Tibial nerve (tissue), 4 donors: ENCODE results near the gene YPEL4. TPM values are rescaled to one million over a fixed set of nuclear protein-coding genes. Genes with fewer than 3 reads are reported as not detected.
A peak's percentile ranks its signal among the peaks of the same experiment; 100 is the strongest.

Experiments used
- DNase-seq, 2 donors: peaks; one replicate each; pipeline ENCODE4 v3.0.0-alpha.2; 2019; ENCODE audit warnings: low spot score in 2 of 2
- H3K27ac ChIP-seq, 4 donors: fragments of 200-600 bp; sonication (generic) in 3 of 4; one replicate each; pipeline ENCODE4 v1.5.1; 2017 to 2019; ENCODE audit warnings: mild to moderate bottlenecking in 1 of 4
- H3K27me3 ChIP-seq, 2 donors: fragments of 200-600 bp; sonication (generic) in 1 of 2; one replicate each; pipeline versions ENCODE4 v1.5.1 to v1.6.0; 2017 to 2019
- H3K36me3 ChIP-seq, 3 donors: fragments of 200-600 bp; sonication (generic); one replicate each; pipeline ENCODE4 v1.5.1; 2018 to 2019
- H3K4me1 ChIP-seq, 4 donors: fragments of 200-600 bp; sonication (generic) in 3 of 4; one replicate each; pipeline ENCODE4 v1.5.1; 2017 to 2019
- H3K4me3 ChIP-seq, 4 donors: fragments of 200-600 bp; sonication (generic) in 3 of 4; one replicate each; pipeline ENCODE4 v1.5.1; 2017 to 2019; ENCODE audit warnings: mild to moderate bottlenecking in 1 of 4, moderate library complexity in 1 of 4
- H3K9me3 ChIP-seq, 4 donors: fragments of 200-600 bp; sonication (generic) in 3 of 4; one replicate each; pipeline ENCODE4 v1.5.1; 2017 to 2019
- EP300 ChIP-seq, 2 donors: sonication (generic); formaldehyde crosslinking; IDR thresholded peaks; one replicate each; pipeline ENCODE4 v1.6.1; 2017; ENCODE audit warnings: antibody characterized with exemption in 2 of 2, mild to moderate bottlenecking in 1 of 2
- POLR2A ChIP-seq, 2 donors: fragments of 450-650 bp; IDR thresholded peaks; one replicate each; pipeline ENCODE4 v1.6.1; 2017; ENCODE audit warnings: antibody characterized with exemption in 2 of 2, mild to moderate bottlenecking in 2 of 2, moderate library complexity in 2 of 2
- WGBS, 2 donors: methylation state at CpG; one replicate each; pipeline ENCODE4 v1.1.5; 2018; 5-methylcytosine and 5-hydroxymethylcytosine counted together
- total RNA-seq, 4 donors: library from RNA; depleted of rRNA; stranded (reverse); fragments of >200 nt; gene quantifications; one replicate each; pipeline ENCODE4 v1.1.0, GENCODE V29; 2016
- TF ChIP-seq, protein P1 (sequence below), 5 experiments: fragments of 200-600 bp in 3 of 5; fragments of 450-650 bp in 2 of 5; sonication (generic) in 3 of 5; IDR thresholded peaks; one replicate each; pipeline ENCODE4 v1.5.1; 2016 to 2019; ENCODE audit warnings: antibody characterized with exemption in 5 of 5, mild to moderate bottlenecking in 3 of 5, moderate library complexity in 2 of 5

The YPEL4 gene
- total RNA-seq, 4 donors from 2014 or later = 0.30 to 1.7 (median 0.41) TPM

DNA sequence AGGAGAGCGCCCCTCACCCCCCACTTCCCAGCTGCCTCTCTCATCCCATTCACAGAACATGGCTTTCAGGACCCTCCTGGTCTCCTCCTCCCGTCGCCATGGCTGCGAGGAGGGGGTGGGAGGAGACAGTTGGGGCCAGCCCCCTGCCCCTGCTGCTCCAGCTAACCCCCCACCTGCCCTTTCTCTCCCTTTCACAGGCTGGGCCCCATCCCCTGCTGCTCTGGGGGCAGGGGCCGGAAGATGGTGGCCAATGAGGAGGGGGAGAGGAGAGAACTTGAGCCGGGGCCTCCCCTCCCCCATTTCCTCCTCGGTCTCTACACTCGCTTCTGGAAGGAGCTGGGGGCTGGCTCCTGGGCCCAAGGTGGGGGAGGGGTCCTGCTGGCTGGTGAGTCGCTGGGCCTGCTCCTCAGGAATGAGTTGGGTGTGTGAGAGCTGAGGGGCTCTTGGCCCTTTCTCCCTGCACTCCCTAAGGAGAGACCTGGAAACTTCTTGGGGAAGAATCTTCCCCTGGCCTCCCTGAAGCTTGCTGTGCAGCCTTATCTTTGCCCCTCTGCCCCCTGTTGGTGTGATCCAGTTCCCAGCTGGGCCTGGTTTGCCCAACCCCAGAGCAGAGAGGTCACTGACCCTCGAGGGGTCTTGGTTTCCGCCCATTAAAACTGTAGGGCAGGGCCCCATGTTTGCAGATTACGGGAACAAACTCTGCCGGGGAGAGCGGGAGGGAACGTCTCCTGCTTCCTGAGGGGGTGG lies 10.2 kb downstream of the YPEL4 start:
- Histone ChIP-seq H3K9me3 (no peaks in the 10 kb centered on the region), H3K27ac (peak overlapping the region; percentile 40 to 95 (median 78)), H3K27me3 (no peaks in the 10 kb centered on the region), H3K36me3 (no peaks in the 10 kb centered on the region), H3K4me3 (peak overlapping the region; percentile 69 to 90 (median 78)), H3K4me1 (peaks cover 0 to 41% (median 18%) of the 10 kb centered on the region in 4 donors)
- 6% methylated on average over 15 of the region's 15 CpGs for WGBS, 2 donors
- DNase-seq = no peak
- TF ChIP-seq, protein P1, sequence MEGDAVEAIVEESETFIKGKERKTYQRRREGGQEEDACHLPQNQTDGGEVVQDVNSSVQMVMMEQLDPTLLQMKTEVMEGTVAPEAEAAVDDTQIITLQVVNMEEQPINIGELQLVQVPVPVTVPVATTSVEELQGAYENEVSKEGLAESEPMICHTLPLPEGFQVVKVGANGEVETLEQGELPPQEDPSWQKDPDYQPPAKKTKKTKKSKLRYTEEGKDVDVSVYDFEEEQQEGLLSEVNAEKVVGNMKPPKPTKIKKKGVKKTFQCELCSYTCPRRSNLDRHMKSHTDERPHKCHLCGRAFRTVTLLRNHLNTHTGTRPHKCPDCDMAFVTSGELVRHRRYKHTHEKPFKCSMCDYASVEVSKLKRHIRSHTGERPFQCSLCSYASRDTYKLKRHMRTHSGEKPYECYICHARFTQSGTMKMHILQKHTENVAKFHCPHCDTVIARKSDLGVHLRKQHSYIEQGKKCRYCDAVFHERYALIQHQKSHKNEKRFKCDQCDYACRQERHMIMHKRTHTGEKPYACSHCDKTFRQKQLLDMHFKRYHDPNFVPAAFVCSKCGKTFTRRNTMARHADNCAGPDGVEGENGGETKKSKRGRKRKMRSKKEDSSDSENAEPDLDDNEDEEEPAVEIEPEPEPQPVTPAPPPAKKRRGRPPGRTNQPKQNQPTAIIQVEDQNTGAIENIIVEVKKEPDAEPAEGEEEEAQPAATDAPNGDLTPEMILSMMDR (IDR thresholded peaks at IDR 0.05) = no peak
- TF ChIP-seq POLR2A (IDR thresholded peaks at IDR 0.05) = no peak
- no peak for TF ChIP-seq EP300 (IDR thresholded peaks at IDR 0.05)

DNA sequence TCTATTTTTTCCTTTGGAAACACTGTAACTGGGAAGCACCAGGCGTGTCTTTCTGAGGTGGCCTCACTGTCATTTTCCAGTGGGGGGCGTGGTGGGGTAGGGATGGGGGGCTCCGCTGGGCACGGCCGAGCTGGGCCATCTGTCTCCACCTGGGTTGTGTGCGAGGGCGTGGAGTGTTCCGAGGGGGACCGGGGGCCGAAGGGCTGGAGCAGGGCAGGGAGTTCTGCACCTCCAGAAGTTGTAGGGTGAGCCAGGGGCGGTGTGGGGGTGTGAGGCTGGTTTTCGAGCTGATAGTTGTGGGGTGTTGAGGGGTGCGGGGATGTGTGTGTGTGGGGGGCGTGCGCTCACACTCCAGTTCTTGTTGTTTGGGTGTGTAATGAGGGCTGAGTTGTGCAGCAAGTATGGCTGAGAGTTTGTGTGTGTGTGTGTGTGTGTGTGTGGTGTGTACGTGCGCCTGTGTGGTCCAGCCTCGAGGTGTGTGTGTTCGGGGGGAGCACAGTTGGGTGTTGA lies 10.8 kb downstream of the YPEL4 start:
- Histone ChIP-seq H3K4me3 (peak overlapping the region; percentile 69 to 90 (median 78)), H3K27me3 (no peaks in the 10 kb centered on the region), H3K36me3 (no peaks in the 10 kb centered on the region), H3K9me3 (no peaks in the 10 kb centered on the region), H3K27ac (peak overlapping the region; percentile 76 to 95 (median 81)), H3K4me1 (peaks cover 0 to 38% (median 17%) of the 10 kb centered on the region in 4 donors)
- TF ChIP-seq, protein P1 (IDR thresholded peaks at IDR 0.05) = no peak
- TF ChIP-seq POLR2A (IDR thresholded peaks at IDR 0.05) (no peak), EP300 (IDR thresholded peaks at IDR 0.05) (no peak)
- no peak for DNase-seq
- 1% methylated on average over 19 of the region's 19 CpGs for WGBS, 2 donors

DNA sequence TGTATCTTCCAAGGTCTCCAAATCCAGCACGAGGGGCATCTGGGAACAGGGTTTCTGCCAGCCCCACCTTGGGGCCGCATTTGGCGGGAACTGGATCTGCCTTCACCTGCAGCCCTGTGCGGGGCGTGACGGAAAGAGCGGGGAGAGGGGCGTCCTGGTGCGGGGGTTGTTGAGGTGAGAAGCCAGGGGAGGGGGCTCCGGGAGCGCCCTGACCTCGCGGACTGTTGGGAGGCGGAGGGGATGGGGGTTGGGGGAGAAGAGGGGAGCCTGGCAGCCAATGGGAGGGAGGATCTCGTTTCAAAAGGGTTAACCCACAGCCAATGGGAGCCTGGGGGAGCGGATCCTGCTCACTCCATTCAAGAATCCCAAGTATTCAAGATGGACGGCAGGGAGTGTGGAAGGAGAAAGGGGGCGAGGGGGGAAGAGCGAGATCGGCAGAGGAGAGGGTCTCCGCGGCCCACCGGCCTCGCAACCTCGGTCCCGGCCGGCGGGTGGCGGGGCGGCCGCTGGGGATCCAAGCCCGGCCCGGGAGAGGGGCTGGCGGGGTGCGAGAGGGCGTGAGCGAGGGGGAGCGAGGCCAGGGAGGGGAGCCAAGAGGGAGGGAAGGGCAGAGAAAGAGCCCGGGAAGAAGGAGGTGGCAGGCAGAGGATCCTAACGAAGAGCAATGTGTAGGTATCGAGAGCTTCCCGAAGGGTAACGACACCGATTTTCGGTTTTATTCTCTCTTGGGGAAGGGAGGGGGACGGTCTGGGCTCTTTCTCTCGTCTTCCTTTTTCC lies 11.5 kb downstream of the YPEL4 start:
- no peak for DNase-seq
- TF ChIP-seq EP300 (IDR thresholded peaks at IDR 0.05) (peak in 1 of 2 donors; percentile 61), POLR2A (IDR thresholded peaks at IDR 0.05) (no peak)
- TF ChIP-seq, protein P1 (IDR thresholded peaks at IDR 0.05) = no peak
- Histone ChIP-seq H3K4me3 (peak overlapping the region; percentile 69 to 90 (median 78)), H3K4me1 (peaks cover 0 to 38% (median 17%) of the 10 kb centered on the region in 4 donors), H3K27ac (peak overlapping the region; percentile 76 to 95 (median 81)), H3K9me3 (no peaks in the 10 kb centered on the region), H3K27me3 (no peaks in the 10 kb centered on the region), H3K36me3 (no peaks in the 10 kb centered on the region)
- 1% methylated on average over 47 of the region's 47 CpGs for WGBS, 2 donors

DNA sequence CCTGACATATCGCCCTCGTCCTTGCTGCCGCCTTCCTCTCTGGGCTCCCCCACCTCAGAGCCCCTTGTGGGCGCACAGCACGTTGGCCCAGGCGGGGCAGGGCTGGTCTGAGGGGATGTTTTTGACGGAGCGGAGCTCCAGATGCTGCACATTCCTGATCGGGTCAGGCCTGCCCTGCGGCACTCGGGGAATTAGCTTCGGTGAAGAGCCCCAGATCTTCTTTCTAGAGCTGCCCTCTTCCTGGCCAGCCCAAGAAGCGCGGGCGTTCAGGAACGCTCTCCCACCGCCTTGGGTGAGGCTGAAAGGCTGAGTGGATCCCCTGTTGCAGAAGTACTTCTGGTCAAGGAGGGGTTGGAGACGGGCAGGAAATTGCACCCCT lies 12.1 kb downstream of the YPEL4 start:
- TF ChIP-seq, protein P1 (IDR thresholded peaks at IDR 0.05) = no peak
- TF ChIP-seq EP300 (IDR thresholded peaks at IDR 0.05) (no peak), POLR2A (IDR thresholded peaks at IDR 0.05) (no peak)

More for the DNA sequence above, 12.1 kb downstream of the YPEL4 start:
- H3K27ac ChIP-seq = peak overlapping the region; percentile 76 to 95 (median 81)
- H3K4me3 ChIP-seq = peak overlapping the region; percentile 69 to 90 (median 78)
- no peaks in the 10 kb centered on the region for H3K9me3 ChIP-seq
- DNase-seq = no peak
- no peaks in the 10 kb centered on the region for H3K27me3 ChIP-seq
- 14 to 22% methylated on average over 6 to 18 of the region's 18 CpGs for WGBS, 2 donors
- peaks cover 0 to 38% (median 17%) of the 10 kb centered on the region in 4 donors for H3K4me1 ChIP-seq
- H3K36me3 ChIP-seq = no peaks in the 10 kb centered on the region
